ENCODE data around the gene GCK. TPM values are rescaled to one million over a fixed set of nuclear protein-coding genes. Genes with fewer than 3 reads are reported as not detected.
"Not testable (repeated sequence)": the region's sequence is repeated elsewhere in the genome, so short reads cannot be mapped to it uniquely, and the experiment has no call there.

Gene GCK
- total and polyA plus RNA-seq, 2 donors: 1.4 to 2.1 TPM

DNA sequence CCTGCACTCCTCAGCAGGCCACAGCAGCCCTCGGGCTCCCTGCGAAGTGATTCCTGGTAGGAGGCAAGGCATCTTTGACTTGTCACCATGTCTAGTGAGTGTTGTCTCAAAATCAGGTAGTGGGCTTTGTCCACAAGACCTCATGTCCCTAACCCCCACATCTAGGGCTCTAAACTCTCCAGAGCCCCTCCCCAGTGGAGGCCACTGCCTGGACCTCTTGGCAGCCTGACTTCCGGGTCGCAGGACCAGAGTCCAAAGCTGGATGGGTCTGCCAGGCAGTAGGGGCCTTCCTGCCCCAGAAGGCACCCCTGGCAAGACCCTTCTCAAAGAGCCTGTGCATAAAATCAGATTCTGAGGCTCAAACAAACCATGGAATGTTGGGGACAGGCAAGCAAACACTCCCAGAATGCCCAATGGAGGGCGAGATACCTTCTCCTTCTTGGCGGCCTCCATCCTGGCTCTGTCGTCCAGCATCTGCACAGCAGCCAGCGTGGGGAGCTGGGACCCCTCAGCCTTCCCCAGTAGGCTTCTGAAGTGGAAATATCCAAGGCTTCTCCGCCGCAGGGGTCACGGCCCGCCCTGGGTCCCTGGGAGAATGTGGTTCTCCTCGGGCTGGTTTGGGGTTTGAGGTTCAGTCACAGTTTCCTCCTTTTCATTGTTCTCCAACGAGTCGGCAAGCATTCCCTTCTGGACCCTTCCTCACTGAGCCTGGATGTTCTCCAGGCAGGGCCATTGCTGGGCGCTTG is 586 bp downstream of the GCK start:
- WGBS: 83% methylated on average over 16 of the region's 16 CpGs
- Histone ChIP-seq H3K4me3 (ENCODE audit: low read depth, low read length) (no peak overlapping the region), H3K4me1 (ENCODE audit: insufficient read depth) (no peaks in the 10 kb centered on the region)

DNA sequence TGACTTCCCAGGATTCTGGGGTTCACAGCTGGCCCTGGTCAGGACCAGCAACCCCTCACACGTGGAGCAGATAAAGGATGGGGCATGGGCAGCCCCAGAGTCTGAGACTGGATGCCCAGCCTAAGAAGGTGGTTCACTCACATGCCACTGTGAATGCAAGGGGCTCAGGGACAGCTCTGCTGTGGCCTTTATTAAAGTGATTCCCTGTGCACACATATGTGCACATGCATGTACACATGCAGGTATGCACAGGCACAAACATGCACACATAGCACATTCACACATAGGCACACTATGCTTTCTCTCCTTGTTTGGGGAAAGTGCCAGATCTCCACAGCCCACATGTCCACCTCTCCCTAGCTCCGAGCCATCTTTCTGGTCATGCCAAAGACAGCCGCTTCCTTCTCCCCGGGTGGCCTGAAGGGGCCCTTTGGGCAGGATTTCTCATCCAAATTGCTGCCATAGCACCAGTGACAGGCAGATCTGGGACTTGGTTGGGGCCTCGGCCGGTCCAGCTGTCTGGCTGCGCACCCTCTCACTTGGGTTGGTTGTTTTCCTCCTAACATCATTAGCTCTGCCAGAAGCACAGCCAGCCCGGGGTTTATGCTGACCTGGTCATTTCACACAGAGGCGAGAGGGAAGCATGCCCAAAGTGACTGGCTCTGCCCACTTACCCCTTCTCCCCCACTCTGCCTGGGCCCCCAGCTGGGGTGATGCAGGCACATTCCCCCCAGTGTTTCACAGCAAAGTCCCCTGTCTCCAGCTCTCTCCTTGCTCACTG is 1.4 kb downstream of the GCK start:
- Histone ChIP-seq H3K4me1 (ENCODE audit: insufficient read depth) (no peaks in the 10 kb centered on the region), H3K4me3 (ENCODE audit: low read depth, low read length) (no peak overlapping the region), H3K27ac (ENCODE audit: low read depth) (no peak overlapping the region), H3K36me3 (ENCODE audit: insufficient read depth) (no peaks in the 10 kb centered on the region)
- no peak for DNase-seq (ENCODE audit: extremely low spot score)
- WGBS: 46% methylated on average over 9 of the region's 9 CpGs

More for the DNA sequence above, 586 bp downstream of the GCK start:
- Histone ChIP-seq H3K36me3 (ENCODE audit: insufficient read depth) (no peaks in the 10 kb centered on the region), H3K27ac (ENCODE audit: low read depth) (no peak overlapping the region)
- no peak for DNase-seq (ENCODE audit: extremely low spot score)

DNA sequence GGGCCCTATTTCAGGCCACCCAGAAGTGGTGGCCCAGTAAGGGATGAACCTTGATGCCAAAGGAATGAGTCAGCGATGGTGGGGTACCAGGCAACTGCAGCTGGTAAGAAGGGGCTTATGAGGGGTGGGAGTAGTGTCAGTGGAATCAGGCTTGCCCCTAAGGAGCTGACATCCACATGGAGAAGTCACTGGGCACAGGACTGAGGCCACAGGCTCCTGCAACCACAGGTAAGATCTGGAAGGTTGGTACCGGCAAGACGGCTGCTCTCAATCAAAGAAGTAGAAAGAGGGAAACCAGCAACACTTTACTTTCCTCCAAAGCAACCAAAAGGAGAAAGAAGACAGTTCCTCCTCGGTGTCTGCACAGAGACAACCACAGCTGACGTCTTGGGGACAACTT is 2.5 kb downstream of the GCK start:
- Histone ChIP-seq H3K27ac (ENCODE audit: low read depth) (no peak overlapping the region), H3K4me1 (ENCODE audit: insufficient read depth) (no peaks in the 10 kb centered on the region), H3K36me3 (ENCODE audit: insufficient read depth) (no peaks in the 10 kb centered on the region), H3K4me3 (ENCODE audit: low read depth, low read length) (no peak overlapping the region)
- 83% methylated on average over 5 of the region's 5 CpGs for WGBS
- no peak for DNase-seq (ENCODE audit: extremely low spot score)

DNA sequence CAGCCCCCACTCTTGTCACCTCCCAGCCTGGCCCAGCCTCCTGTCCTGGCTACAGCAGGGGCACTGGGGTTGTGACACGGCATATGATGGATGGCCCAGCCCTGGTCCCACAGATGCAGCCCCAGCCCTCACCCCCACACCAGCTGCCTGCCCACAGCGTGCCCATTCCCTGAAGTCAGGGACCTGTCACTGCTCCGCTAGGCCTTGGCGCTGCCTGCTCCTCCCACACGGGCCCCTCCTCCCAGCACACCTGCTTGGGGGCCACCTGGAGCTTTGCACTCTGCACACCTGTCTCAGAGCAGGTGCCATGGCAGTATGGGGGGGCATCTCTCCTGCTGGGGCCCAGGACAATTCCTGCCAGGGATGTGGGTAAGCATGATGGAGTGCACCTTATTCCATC is 3.5 kb downstream of the GCK start:
- no peak overlapping the region for H3K27ac ChIP-seq (ENCODE audit: low read depth)
- 90% methylated on average over 5 of the region's 5 CpGs for WGBS
- H3K4me1 ChIP-seq (ENCODE audit: insufficient read depth): no peaks in the 10 kb centered on the region
- no peak overlapping the region for H3K4me3 ChIP-seq (ENCODE audit: low read depth, low read length)
- H3K36me3 ChIP-seq (ENCODE audit: insufficient read depth): no peaks in the 10 kb centered on the region
- no peak for DNase-seq (ENCODE audit: extremely low spot score)

DNA sequence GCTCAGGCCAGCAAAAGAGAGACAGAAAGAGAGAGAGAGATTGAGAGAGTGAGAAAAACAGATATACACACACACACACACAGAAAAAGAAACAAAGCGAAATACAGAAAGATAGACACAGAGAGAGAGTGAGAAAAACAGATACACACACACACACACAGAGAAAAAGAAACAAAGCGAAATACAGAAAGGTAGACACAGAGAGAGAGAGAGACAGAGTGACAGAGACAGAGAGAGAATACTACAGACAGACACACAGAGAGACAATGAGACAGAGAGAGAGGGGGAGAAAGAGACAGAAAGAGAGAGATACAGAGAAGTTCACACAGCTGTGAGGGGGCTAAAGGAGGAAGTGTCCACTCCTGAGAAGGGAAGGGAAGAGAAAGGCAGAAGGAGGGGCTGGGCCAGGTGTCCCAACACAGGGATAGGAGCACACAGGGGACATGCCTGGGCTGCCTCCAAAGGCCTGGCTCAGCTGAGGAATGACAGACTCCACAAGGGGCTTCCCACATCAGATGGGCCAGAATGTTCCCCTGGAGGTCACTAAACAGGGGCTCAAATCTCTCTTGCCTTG is 4.3 kb downstream of the GCK start:
- H3K4me3 ChIP-seq (ENCODE audit: low read depth, low read length): no peak overlapping the region
- no peaks in the 10 kb centered on the region for H3K36me3 ChIP-seq (ENCODE audit: insufficient read depth)
- no peak overlapping the region for H3K27ac ChIP-seq (ENCODE audit: low read depth)
- no peak for DNase-seq (ENCODE audit: extremely low spot score)
- H3K4me1 ChIP-seq (ENCODE audit: insufficient read depth): no peaks in the 10 kb centered on the region
- 90% methylated on average over 2 of the region's 2 CpGs for WGBS

DNA sequence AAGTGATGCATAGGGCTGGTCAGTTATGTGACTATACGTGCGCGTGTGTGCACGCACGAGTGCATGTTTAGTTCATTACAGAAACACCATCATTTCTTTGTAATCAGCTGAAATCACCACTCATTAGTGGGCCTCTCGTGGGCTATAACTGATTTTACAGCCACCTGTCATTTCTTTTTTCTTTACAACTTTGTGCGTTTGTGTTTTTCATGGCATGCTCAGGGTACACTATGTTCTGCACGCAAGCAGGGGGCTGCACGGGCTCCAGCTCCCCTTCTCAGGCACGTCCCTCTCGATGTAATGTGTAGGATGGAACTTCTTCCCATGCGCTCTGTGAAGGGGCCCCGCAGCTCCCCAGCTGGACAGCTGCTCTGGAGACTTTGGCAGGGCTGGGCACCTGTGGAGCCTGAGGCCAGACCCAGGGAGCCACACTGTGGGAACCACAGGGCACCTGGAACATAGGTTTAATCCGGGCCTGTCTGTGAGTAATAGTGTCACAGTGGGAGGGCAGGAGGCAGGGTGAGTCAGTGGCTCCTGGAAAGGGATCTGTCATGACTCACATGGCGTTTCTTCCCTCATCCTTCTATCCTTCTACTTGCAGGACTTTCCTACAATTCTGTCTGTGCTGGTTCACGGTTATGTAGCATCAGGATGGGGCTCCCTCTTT is 4.9 kb downstream of the GCK start:
- DNase-seq (ENCODE audit: extremely low spot score): no peak
- no peak overlapping the region for H3K27ac ChIP-seq (ENCODE audit: low read depth)

DNA sequence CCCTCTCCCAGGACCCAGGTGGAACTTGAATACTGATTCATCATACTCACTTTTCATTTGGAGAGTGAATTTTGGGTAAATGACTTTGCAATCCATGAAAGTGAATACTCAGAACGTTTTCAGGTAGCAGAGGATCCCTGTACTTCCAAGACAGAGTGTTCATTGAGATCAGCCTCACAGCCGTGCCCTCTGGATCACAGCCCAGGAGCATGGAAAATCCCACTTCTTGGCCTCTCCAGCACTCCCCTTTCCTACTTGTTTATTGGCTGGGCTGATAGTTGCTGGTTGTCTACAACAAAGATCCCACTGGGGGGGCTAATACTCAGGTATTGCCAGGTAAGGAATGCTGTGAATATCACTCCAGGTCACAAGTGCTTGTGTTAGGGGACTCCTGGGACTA is 5.9 kb downstream of the GCK start:
- H3K36me3 ChIP-seq (ENCODE audit: insufficient read depth): no peaks in the 10 kb centered on the region
- H3K4me1 ChIP-seq (ENCODE audit: insufficient read depth): no peaks in the 10 kb centered on the region
- WGBS: 27% methylated on average over 2 of the region's 2 CpGs
- H3K4me3 ChIP-seq (ENCODE audit: low read depth, low read length): no peak overlapping the region
- DNase-seq (ENCODE audit: extremely low spot score): no peak
- H3K27ac ChIP-seq (ENCODE audit: low read depth): no peak overlapping the region

More for the DNA sequence above, 4.9 kb downstream of the GCK start:
- no peaks in the 10 kb centered on the region for H3K4me1 ChIP-seq (ENCODE audit: insufficient read depth)
- no peak overlapping the region for H3K4me3 ChIP-seq (ENCODE audit: low read depth, low read length)
- no peaks in the 10 kb centered on the region for H3K36me3 ChIP-seq (ENCODE audit: insufficient read depth)
- 61% methylated on average over 16 of the region's 16 CpGs for WGBS

DNA sequence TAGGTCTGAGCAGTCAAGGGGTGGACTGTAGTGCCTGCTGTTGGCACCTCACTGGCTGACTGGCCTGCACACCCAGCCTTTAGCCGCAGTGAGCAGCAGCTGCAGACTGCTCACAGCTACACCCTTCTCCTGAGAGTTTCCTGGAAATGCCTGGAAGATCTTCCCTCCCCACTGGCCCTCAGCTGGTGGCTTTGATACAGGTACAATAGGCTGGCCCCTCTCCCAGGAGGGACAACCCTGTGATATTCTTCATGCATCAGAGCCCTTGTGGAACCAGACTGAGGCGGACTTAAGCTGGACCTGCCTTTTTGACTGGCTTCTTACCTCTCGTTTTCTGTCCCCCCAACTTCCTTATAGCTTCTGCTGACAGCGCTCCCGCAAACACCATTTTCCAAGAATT is 6.4 kb downstream of the GCK start:
- Histone ChIP-seq H3K27ac (ENCODE audit: low read depth) (no peak overlapping the region), H3K4me3 (ENCODE audit: low read depth, low read length) (no peak overlapping the region), H3K4me1 (ENCODE audit: insufficient read depth) (no peaks in the 10 kb centered on the region), H3K36me3 (ENCODE audit: insufficient read depth) (no peaks in the 10 kb centered on the region)
- no peak for DNase-seq (ENCODE audit: extremely low spot score)
- 81% methylated on average over 5 of the region's 5 CpGs for WGBS

DNA sequence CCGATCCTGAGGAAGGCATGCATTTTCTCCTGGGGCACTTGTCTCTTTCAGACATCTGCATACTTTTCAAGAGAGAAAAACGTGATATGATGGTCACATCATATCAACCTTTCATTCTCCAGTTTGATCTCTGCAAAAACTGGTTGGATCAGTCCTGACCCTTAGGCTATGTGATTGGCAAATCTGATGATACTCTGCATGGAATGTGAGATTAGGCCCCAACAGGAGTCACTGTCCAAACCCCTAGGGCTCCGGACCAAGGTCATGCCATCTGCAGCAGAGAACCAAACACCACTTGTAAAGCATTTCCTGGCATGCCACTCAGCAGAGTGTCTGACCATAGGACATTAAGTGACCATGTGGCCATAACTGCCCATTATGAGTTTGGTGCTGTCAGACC is 8.6 kb downstream of the GCK start:
- Histone ChIP-seq H3K4me1 (ENCODE audit: insufficient read depth) (no peaks in the 10 kb centered on the region), H3K27ac (ENCODE audit: low read depth) (no peak overlapping the region), H3K4me3 (ENCODE audit: low read depth, low read length) (no peak overlapping the region), H3K36me3 (ENCODE audit: insufficient read depth) (no peaks in the 10 kb centered on the region)
- 51% methylated on average over 3 of the region's 3 CpGs for WGBS
- DNase-seq (ENCODE audit: extremely low spot score): no peak

DNA sequence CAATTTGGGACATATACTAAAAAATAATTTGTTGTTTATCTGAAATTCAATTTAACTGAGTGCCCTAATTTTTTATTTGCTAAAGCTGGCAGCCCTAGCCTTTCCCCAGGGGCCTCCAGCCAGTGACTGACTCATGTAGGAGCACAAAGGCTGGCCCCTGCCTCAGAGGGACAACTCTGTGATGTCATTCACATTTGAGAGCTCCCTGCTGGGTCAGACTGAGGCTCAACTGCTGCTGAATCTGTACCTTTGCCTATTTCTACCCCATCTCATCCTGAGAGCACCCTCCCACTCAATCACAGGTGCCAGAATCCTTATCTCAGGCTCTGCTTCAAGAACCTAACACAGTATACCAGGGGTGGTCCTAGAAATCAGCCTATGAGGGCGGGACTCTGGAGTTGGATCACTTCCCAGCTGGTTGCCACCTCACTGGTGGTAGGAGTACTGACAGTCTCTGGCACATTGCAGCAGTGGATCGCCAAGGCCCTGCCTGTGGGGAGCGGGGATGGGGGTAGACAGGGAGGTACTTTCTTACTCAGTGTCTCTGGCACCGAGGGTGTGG is 11.6 kb downstream of the GCK start:
- H3K36me3 ChIP-seq (ENCODE audit: insufficient read depth): no peaks in the 10 kb centered on the region
- no peak for DNase-seq (ENCODE audit: extremely low spot score)
- WGBS: 75% methylated on average over 4 of the region's 4 CpGs
- H3K27ac ChIP-seq (ENCODE audit: low read depth): no peak overlapping the region
- no peak overlapping the region for H3K4me3 ChIP-seq (ENCODE audit: low read depth, low read length)
- H3K4me1 ChIP-seq (ENCODE audit: insufficient read depth): no peaks in the 10 kb centered on the region

DNA sequence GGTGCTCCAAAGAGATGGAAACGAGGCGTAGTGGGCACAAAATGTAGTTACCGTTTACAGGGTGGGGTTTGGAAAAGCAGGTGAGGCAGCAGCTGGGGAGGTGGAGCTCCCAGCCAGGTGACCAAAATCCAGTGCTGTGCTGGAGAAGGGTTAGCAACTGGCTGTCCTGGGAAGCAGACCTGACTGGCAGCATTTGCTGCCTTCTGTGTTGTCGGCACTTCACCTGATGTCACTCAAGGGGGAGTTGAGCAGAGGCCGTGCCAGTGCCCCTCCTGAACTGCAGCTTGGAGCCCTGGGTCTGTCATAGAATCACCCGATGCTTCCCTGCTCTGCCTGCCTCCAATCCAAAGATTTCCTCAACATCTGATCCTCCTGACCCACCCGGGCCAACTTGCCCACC is 12.8 kb downstream of the GCK start:
- Histone ChIP-seq H3K27ac (ENCODE audit: low read depth) (no peak overlapping the region), H3K4me1 (ENCODE audit: insufficient read depth) (no peaks in the 10 kb centered on the region), H3K36me3 (ENCODE audit: insufficient read depth) (no peaks in the 10 kb centered on the region), H3K4me3 (ENCODE audit: low read depth, low read length) (no peak overlapping the region)
- 71% methylated on average over 7 of the region's 7 CpGs for WGBS
- DNase-seq (ENCODE audit: extremely low spot score): no peak

DNA sequence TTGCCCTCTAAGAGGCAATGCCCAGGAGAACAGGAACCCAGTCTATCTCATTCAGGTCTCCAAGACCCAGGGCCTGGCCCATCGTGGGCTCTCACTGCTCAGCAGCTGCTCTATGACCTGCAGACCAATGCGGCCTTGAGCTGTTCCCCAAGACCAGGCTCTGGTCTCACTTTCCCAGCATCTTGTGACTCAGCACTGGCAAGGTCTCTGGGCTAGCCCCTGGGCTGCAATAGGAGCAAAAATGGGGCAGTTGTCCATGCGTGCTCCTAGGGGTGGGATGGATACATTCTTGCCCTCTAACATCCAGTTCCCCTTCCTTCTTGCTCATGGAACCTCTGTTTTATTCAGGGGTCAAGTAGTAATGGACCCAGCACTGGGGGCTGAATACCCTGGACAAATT is 13.5 kb downstream of the GCK start:
- DNase-seq (ENCODE audit: extremely low spot score): no peak
- Histone ChIP-seq H3K4me3 (ENCODE audit: low read depth, low read length) (no peak overlapping the region), H3K4me1 (ENCODE audit: insufficient read depth) (no peaks in the 10 kb centered on the region), H3K36me3 (ENCODE audit: insufficient read depth) (no peaks in the 10 kb centered on the region), H3K27ac (ENCODE audit: low read depth) (no peak overlapping the region)
- WGBS: 87% methylated on average over 3 of the region's 3 CpGs

DNA sequence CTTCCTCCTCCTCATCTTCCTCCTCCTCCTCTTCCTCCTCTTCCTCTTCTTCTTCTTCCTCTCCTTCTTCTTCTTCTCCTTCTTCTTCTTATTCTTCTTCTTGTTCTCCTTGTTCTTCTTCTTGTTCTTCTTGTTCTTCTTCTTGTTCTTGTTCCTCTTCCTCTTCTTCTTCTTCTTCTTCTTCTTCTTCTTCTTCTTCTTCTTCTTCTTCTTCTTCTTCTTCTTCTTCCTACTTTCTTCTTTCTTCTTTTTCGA is 14.6 kb downstream of the GCK start:
- H3K36me3 ChIP-seq (ENCODE audit: insufficient read depth); DNase-seq (ENCODE audit: extremely low spot score); H3K4me1 ChIP-seq (ENCODE audit: insufficient read depth); H3K27ac ChIP-seq (ENCODE audit: low read depth); H3K4me3 ChIP-seq (ENCODE audit: low read depth, low read length): not testable (repeated sequence)
- 65% methylated on average over 1 of the region's 1 CpG for WGBS

Measured in urinary bladder (tissue), 4 donors.